ENCODE data around the gene C1orf35.

Gene C1orf35

DNA sequence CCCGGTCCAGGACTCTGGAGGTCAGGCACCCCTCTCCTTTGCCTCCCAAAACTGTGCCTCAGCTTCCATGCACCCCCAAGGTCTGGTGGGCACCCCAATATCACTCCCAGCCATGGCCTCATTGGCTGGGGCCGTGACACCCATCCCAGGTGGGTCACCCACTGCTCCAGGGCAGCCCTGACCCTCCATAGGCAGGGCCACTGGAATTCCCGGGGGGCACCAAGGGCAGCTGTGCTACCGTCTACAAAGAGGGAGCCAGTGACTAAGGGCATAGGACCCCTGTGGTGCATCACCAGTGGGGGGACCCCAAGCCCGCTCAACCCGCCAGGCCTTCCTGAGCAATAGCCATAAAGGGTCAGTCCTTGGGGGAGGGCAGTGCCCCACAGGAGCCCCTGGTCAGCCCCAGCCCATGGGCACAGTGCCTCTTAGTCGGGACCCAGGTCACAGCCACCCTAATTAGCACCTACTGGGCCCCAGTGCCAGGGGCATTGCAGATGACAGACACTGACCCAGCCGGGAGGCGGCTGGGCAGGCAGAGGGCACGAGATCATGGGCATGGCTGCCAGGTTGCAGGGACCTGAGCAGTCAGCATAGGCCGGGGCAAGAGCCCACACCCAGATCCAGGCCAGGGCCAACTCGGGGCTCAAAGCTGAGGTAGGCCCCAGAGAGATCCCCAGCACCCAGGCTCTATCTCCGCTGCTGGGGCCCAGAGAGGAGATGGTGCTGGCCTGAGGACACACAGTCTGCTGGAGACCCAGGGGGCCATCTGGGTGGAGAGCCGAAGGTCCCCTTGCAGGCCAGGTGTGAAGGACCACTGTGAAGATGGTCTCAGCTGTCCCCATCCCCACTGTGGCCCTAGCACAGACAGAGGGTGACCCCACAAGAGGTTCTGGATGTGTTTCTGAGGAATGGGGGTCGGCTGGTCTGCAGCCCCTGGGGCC lies 39.6 kb downstream of the C1orf35 start:
- no peak for DNase-seq (ENCODE audit: low read depth in 2 of 2)

DNA sequence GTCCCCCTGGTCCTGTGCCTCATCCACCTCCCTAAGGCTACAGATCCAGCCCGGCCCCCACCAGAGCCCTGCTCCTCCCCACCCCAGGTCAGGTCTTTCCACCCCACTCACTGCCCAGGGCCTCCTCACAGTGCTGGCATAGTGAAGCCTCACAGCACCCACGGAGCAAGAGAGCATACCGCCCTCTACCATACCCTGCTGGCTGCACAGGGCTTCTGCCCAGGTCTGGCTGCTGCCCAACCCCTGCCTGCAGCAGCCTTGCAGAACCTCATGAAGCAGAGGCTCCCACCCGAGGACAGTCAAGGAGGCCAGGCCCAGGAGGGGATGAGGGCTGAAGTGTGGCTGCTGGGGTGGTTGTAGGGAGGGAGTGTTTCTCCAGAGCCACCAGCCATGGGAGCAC lies 40.3 kb downstream of the C1orf35 start:
- DNase-seq (ENCODE audit: low read depth in 2 of 2): no peak

DNA sequence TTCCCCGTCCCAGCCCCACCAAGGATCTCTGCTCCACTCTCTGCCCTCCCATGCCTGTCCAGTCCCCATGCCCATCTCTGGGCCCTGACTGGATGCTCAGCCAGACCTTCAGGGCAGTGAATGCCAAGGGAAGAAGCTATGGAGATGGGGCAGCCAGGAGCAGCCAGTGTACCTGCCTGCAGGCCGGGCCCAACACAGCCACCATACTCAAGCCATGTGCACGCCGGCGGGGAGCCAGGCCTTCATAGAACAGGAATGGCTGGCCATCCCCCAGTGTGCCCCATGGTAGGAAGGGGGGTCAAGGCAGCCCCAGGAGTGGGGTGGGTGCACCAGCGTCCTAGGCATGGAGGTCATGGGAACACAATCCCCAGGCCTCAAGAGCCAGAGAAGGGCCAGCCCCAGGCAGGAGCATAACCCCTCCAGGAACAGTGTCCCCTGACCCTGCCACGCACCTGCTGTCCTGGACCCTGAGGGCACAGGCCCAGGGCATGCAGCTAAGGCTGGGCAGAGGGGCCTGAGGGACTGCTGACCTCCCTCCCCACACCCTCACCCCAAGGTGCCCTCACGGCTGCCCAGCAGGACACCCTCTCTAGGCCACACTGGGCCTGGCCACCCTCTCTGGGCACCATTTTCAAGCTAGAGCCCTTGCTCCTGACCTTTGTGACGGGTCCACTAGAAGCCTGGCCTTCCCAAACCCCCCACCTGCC lies 40.9 kb downstream of the C1orf35 start:
- DNase-seq (ENCODE audit: low read depth in 2 of 2): no peak

DNA sequence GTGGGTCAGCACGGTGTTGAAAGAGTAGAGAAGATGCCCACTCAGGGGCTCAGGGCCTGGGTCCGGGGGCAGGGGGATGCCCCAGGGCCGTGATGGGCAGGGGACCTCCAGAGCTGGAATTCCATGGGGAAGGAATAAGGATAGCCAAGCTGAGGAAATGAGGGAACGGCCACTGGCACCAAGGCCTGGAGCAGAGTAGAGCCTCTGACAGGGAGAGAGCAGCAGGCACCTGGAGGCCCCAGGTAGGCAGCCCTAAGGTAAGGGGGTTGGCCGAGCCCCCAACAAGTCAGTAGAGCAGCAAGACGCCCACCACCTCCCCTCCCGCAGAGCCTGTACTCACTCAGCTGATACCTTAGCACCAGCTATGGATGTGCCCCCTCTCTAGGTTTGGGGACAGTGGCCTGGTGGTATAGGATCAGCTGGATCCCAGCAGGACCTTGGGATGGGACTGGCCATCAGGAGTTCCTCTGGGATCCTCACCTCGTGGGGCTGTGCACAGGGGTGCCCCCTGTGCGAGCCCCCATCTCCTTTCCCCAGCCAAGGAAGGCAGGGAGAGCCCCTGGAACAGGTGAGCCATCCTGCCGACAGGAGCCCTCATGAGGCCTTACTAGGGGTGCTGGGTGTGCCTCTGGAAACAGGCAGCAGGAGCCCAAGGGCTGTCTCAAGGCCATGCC lies 41.6 kb downstream of the C1orf35 start:
- no peak for DNase-seq (ENCODE audit: low read depth in 2 of 2)

DNA sequence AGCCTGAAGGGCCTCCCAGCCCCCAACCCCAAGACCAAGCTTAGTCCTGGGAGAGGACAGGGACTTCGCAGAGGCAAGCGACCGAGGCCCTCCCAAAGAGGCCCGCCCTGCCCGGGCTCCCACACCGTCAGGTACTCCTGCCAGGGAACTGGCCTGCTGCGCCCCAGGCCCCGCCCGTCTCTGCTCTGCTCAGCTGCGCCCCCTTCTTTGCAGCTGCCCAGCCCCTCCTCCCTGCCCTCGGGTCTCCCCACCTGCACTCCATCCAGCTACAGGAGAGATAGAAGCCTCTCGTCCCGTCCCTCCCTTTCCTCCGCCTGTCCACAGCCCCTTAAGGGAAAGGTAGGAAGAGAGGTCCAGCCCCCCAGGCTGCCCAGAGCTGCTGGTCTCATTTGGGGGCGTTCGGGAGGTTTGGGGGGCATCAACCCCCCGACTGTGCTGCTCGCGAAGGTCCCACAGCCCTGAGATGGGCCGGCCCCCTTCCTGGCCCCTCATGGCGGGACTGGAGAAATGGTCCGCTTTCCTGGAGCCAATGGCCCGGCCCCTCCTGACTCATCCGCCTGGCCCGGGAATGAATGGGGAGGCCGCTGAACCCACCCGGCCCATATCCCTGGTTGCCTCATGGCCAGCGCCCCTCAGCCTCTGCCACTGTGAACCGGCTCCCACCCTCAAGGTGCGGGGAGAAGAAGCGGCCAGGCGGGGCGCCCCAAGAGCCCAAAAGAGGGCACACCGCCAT lies 42.5 kb downstream of the C1orf35 start:
- DNase-seq (ENCODE audit: low read depth in 2 of 2): no peak

DNA sequence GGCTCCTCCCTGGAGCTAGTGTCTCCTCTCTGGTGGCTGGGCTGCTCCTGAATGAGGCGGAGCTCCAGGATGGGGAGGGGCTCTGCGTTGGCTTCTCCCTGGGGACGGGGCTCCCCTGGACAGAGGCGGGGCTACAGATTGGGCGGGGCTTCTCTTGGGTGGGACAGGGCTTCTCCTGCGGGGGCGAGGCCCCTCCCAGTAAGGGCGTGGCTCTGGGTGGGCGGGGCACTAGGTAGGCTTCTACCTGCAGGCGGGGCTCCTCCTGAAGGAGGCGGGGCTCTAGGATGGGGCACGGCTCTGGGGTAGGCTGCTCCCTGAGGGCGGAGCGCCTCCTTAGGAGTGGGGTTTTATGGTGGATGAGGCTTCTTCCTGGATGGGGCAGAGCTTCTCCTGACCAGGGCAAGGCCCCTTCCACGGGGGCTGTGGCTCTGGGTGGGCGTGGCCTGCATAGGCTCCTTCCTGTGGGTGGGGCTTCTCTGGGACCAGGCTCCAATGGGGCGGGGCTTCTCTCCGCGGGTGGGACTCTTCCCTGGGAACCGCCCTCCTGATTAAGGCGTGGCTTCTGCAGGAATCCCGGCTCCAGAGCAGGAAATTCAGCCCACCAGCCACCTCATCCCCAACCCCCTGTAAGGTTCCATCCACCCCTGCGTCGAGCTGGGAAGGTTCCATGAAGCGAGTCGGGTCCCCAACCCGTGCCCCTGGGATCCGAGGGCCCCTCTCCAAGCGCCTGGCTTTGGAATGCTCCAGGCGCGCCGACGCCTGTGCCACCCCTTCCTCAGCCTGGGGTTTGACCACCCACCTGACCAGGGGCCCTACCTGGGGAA lies 43.3 kb downstream of the C1orf35 start:
- DNase-seq (ENCODE audit: low read depth in 2 of 2): peak in 1 of 2 donors; percentile 49

DNA sequence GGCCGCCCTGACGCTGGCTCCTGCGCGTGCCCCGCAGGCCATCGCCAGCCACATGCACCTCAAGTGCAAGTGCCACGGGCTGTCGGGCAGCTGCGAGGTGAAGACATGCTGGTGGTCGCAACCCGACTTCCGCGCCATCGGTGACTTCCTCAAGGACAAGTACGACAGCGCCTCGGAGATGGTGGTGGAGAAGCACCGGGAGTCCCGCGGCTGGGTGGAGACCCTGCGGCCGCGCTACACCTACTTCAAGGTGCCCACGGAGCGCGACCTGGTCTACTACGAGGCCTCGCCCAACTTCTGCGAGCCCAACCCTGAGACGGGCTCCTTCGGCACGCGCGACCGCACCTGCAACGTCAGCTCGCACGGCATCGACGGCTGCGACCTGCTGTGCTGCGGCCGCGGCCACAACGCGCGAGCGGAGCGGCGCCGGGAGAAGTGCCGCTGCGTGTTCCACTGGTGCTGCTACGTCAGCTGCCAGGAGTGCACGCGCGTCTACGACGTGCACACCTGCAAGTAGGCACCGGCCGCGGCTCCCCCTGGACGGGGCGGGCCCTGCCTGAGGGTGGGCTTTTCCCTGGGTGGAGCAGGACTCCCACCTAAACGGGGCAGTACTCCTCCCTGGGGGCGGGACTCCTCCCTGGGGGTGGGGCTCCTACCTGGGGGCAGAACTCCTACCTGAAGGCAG lies 44.0 kb downstream of the C1orf35 start:
- DNase-seq (ENCODE audit: low read depth in 2 of 2): no peak

DNA sequence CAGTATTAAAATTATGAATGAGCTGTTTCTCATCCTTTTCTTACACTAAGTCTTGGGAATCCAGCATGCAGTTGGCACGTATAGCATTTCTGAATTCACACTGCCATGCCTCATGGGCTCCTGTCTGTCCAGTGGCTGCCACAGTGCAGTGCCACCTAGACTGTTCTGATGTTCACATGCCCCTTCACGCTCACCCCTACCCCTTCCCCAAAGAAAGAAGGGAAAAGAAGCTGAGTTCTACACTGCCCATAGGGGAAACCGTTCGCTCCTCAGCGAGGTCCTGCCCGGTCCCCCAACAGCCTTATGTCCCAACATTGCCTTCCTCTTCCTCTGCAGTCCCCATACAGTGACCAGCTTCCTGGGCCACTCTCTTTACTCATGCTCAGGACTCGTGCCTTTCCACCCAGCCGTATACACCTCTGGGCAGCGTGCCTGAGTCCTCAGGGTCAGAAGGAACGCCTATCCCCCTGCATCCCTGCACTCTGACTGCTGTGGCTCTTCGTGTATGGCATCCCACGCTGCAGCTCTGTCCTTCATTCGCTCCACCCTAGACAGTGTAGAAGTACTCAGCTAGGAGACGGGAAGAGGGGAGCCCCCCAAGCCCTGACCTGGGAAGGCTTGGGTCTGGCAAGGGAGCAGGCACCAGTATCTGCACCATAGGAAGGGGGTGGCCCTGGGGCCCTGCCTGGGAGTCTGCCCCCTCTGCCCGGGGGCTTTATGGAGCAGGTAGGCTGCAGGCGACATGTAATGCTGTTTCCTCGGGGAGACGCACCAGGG lies 44.8 kb downstream of the C1orf35 start:
- no peak for DNase-seq (ENCODE audit: low read depth in 2 of 2)
